ENCODE results near the gene BAHCC1. TPM values are rescaled to one million over a fixed set of nuclear protein-coding genes. Genes with fewer than 3 reads are reported as not detected.

Gene BAHCC1
- polyA plus RNA-seq, 1 experiment = 3.1 TPM

GRCh38 chr17:81491181-81491581 is 95.9 kb downstream of the BAHCC1 start:
- H3K36me3 ChIP-seq (ENCODE audit: control insufficient read depth, insufficient read depth, low read length) = no peaks in the 10 kb centered on the region
- no peak for TF ChIP-seq CTCF (IDR thresholded peaks at IDR 0.05; ENCODE audit: insufficient read depth, low read depth, low read length)
- DNase-seq (ENCODE audit: low read depth) = no peak
- POLR2A ChIA-PET = no interaction called here
- H3K27me3 ChIP-seq (ENCODE audit: control insufficient read depth, insufficient read depth, low read length) = peaks cover 4% of the 10 kb centered on the region; the same call in 1 of the 2 replicates
- H3K4me3 ChIP-seq (ENCODE audit: low read depth, low read length) = no peak overlapping the region
- CTCF ChIA-PET = no interaction called here

GRCh38 chr17:81491761-81492160 is 96.5 kb downstream of the BAHCC1 start:
- peaks cover 4% of the 10 kb centered on the region; the same call in 1 of the 2 replicates for H3K27me3 ChIP-seq (ENCODE audit: control insufficient read depth, insufficient read depth, low read length)
- POLR2A ChIA-PET = no interaction called here
- no peak for DNase-seq (ENCODE audit: low read depth)
- no peak overlapping the region for H3K4me3 ChIP-seq (ENCODE audit: low read depth, low read length)
- H3K36me3 ChIP-seq (ENCODE audit: control insufficient read depth, insufficient read depth, low read length) = no peaks in the 10 kb centered on the region
- CTCF ChIA-PET = interaction anchor here (0.9 kb wide), 1 partner anchor 8 kb away, joined by 3 read pairs; no protein-coding TSS in a partner anchor
- TF ChIP-seq CTCF (IDR thresholded peaks at IDR 0.05; ENCODE audit: insufficient read depth, low read depth, low read length) = no peak

- Histone ChIP-seq H3K36me3 (ENCODE audit: control insufficient read depth, insufficient read depth, low read length) (no peaks in the 10 kb centered on the region), H3K27me3 (ENCODE audit: control insufficient read depth, insufficient read depth, low read length) (peaks cover 4% of the 10 kb centered on the region; the same call in 1 of the 2 replicates), H3K4me3 (ENCODE audit: low read depth, low read length) (no peak overlapping the region)
- ChIA-PET CTCF (interaction anchor here (0.9 kb wide), 1 partner anchor 8 kb away, joined by 3 read pairs; no protein-coding TSS in a partner anchor), POLR2A (no interaction called here)
- no peak for DNase-seq (ENCODE audit: low read depth)
- TF ChIP-seq CTCF (IDR thresholded peaks at IDR 0.05; ENCODE audit: insufficient read depth, low read depth, low read length) = no peak
Measured at GRCh38 chr17:81492202-81492601, 96.9 kb downstream of the BAHCC1 start.

- Histone ChIP-seq H3K36me3 (ENCODE audit: control insufficient read depth, insufficient read depth, low read length) (no peaks in the 10 kb centered on the region), H3K4me3 (ENCODE audit: low read depth, low read length) (no peak overlapping the region), H3K27me3 (ENCODE audit: control insufficient read depth, insufficient read depth, low read length) (peaks cover 4% of the 10 kb centered on the region; the same call in 1 of the 2 replicates)
- DNase-seq (ENCODE audit: low read depth) = no peak
- CTCF ChIA-PET = interaction anchor here (0.9 kb wide), 1 partner anchor 7 kb away, joined by 3 read pairs; no protein-coding TSS in a partner anchor
- TF ChIP-seq CTCF (IDR thresholded peaks at IDR 0.05; ENCODE audit: insufficient read depth, low read depth, low read length) = no peak
- POLR2A ChIA-PET = no interaction called here
Measured at GRCh38 chr17:81492706-81493105, 97.4 kb downstream of the BAHCC1 start.

DNA sequence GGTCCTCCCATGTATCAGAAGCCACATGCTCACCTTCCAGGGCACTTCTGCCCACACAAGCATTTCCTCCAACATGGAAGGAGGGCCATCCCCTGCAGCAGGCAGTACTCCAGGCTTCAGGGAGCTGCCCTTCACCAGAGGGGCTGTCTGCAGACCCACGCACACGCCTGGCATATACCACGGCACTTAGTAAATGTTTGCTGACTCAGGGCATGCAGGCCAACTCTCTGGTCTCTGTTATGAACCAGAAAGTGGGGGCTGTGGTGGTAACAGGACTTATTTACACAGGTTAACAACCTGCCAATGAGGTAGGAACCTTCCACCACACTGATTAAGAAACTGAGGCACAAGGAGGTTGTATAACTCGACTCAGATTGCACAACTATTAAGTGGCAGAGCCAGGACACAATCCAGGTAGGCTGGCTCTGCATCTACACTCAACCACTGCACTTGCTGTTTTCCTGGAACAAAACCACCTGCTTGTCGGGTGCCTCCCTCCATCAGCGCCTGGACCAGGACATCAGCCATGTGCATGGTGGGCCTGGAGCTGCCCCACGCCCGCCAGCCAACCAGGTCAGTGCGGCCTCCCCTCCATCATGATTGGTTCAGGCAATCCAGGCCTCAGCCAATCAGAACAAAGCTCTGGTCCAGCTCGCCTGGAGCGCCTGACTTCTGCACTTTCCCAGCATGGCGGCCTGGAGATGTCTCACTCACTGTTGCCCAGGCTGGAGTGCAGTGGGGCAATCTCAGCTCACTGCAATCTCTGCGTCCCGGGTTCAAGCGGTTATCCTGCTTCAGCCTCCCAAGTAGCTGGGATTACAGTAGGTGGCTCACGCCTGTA is 98.2 kb downstream of the BAHCC1 start:
- no peak for TF ChIP-seq CTCF (IDR thresholded peaks at IDR 0.05; ENCODE audit: insufficient read depth, low read depth, low read length)
- H3K36me3 ChIP-seq (ENCODE audit: control insufficient read depth, insufficient read depth, low read length) = no peaks in the 10 kb centered on the region
- CTCF ChIA-PET = interaction anchor here (1.6 kb wide), 1 partner anchor 9 kb away, joined by 4 read pairs; no protein-coding TSS in a partner anchor

More for the DNA sequence above, 98.2 kb downstream of the BAHCC1 start:
- POLR2A ChIA-PET = interaction anchor here (0.6 kb wide), 1 partner anchor 9 kb away, joined by 4 read pairs; no protein-coding TSS in a partner anchor
- Histone ChIP-seq H3K4me3 (ENCODE audit: low read depth, low read length) (no peak overlapping the region), H3K27me3 (ENCODE audit: control insufficient read depth, insufficient read depth, low read length) (peaks cover 4% of the 10 kb centered on the region; the same call in 1 of the 2 replicates)
- no peak for DNase-seq (ENCODE audit: low read depth)

All from BJ (cell line).